ENCODE measurements around the gene TECTA.
A peak's percentile ranks its signal among the peaks of the same experiment; 100 is the strongest.

Gene TECTA

DNA sequence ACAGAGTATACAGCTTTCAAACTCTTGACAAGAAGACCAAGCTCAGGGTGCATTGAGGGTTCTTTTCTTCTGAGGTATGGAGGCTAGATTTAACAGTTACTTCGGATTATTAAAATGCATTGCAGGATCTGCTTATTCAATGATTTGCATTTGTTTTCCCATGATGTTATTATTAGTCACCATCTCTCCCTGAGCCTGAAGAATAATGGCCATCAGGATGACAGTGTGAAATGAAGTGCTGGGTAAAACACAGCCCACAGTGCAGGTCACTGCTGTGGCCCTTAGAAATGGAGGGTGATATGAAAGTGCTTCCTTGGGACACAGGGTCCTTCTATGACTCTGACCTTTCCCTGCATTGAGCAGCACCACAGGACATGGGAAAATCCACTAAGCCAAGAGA, 40.0 kb downstream of the TECTA start:
- no peak overlapping the region for H3K27ac ChIP-seq
- POLR2A ChIA-PET (ENCODE audit: low non-redundant PET), result no interaction called here
- TF ChIP-seq, protein P1, sequence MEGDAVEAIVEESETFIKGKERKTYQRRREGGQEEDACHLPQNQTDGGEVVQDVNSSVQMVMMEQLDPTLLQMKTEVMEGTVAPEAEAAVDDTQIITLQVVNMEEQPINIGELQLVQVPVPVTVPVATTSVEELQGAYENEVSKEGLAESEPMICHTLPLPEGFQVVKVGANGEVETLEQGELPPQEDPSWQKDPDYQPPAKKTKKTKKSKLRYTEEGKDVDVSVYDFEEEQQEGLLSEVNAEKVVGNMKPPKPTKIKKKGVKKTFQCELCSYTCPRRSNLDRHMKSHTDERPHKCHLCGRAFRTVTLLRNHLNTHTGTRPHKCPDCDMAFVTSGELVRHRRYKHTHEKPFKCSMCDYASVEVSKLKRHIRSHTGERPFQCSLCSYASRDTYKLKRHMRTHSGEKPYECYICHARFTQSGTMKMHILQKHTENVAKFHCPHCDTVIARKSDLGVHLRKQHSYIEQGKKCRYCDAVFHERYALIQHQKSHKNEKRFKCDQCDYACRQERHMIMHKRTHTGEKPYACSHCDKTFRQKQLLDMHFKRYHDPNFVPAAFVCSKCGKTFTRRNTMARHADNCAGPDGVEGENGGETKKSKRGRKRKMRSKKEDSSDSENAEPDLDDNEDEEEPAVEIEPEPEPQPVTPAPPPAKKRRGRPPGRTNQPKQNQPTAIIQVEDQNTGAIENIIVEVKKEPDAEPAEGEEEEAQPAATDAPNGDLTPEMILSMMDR (conservative IDR thresholded peaks at IDR 0.05; ENCODE audit: low read depth), result no peak
- peak; percentile 11 for DNase-seq (ENCODE audit: low spot score)
- CTCF ChIA-PET, result no interaction called here

DNA sequence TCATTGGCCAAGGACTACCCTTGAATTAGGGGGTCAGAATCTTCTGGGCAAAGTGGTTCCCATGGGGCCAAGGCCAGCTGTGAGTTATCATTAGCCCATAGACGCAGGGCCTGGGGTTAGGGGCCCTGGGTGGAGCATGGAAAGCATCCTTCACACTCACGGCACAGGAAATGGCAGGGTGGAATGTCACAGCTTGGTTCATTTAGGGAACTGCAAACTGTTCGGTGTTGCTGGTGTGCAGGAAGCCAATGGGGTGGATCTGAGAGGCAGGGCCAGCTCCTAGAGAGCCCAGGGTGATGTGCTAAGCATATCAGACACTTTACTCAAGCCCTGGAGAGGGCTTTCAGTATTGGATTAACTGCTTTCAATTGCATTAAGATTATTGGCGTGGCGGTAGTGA, 42.9 kb downstream of the TECTA start:
- DNase-seq (ENCODE audit: low spot score), result no peak
- no peak overlapping the region for H3K27ac ChIP-seq
- TF ChIP-seq, protein P1 (conservative IDR thresholded peaks at IDR 0.05; ENCODE audit: low read depth), result no peak
- POLR2A ChIA-PET (ENCODE audit: low non-redundant PET), result no interaction called here
- CTCF ChIA-PET, result no interaction called here

DNA sequence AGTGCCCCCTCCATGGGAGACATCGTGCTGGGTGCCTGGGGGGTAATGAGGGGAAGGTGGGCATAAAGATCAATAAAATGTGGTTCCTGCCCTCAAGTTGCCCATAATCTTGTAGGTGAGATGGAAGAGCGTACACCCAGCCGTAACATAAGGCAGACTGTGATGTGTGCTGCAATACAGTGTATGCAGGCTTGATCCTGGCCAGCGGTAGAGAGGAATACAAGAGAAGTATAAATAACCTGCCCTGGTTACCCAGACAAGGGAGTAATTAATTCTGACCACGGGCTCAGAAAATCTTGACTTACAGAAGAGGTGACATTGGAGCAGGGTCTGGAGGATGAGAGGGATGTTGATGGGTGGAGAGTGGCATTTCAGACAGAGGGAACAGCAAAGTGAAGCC, 43.7 kb downstream of the TECTA start:
- CTCF ChIA-PET, result interaction anchor here (0.5 kb wide), 1 partner anchor 159 kb away, joined by 3 read pairs; no protein-coding TSS in a partner anchor
- TF ChIP-seq, protein P1 (conservative IDR thresholded peaks at IDR 0.05; ENCODE audit: low read depth), result no peak
- H3K27ac ChIP-seq, result no peak overlapping the region
- POLR2A ChIA-PET (ENCODE audit: low non-redundant PET), result no interaction called here
- no peak for DNase-seq (ENCODE audit: low spot score)

DNA sequence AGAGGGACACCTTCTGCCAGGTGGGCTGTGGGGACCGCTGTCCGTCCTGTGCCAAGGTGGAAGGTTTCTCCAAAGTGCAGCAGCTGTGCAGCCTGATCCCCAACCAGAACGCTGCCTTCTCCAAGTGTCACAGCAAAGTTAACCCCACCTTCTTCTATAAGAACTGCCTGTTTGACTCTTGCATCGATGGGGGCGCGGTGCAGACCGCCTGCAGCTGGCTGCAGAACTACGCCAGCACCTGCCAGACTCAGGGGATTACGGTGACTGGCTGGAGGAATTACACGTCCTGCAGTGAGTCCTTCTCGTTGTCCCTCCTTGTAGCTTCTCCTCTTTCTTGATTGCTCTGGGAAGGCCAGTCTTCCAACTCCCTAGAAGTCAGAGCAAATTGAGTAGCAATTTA, 44.8 kb downstream of the TECTA start:
- ChIA-PET POLR2A (ENCODE audit: low non-redundant PET) (no interaction called here), CTCF (no interaction called here)

DNA sequence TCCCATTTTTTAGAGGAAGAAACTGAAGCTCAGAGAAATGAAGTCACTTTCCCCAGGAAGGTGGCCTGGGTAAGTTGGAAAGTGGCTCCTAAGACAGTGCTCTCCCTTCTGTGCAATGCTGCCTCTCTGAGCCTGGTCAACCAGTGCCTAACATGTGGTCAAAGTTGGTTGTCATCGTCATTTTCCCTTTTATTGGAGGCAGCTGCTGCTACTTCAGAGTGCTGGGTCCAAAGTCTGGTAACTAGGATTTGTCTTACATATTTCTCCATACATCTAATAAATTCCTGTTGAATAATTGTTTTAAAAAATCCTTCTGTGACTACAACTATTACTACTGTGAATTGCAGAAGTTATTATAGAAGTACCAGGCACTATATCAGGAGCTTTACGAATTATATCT, 48.1 kb downstream of the TECTA start:
- DNase-seq (ENCODE audit: low spot score), result no peak
- POLR2A ChIA-PET (ENCODE audit: low non-redundant PET), result no interaction called here
- TF ChIP-seq, protein P1 (conservative IDR thresholded peaks at IDR 0.05; ENCODE audit: low read depth), result no peak
- CTCF ChIA-PET, result no interaction called here
- H3K27ac ChIP-seq, result no peak overlapping the region

More for the DNA sequence above, 44.8 kb downstream of the TECTA start:
- DNase-seq (ENCODE audit: low spot score), result no peak
- TF ChIP-seq, protein P1 (conservative IDR thresholded peaks at IDR 0.05; ENCODE audit: low read depth), result no peak
- H3K27ac ChIP-seq, result no peak overlapping the region

DNA sequence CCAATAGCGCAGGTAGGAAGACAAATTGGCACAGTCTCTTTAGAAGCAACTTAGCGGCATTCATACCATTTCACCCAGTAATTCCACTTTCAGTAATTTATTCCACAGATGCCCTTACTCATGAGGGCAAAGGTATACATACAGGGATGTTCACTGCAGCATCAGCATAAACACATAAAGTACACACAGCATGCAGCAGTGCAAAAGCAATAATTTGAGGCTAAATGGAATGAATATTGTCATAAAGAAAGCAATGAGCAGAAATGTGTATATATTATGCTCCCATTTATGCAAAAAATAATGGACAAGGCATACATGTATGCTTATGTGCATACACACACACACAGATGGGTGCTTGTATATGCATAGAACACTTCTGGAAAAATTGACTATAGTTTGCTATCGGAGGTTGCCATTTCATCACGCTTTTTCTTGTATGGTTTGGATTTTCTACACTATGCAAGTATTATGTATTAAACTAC, 50.2 kb downstream of the TECTA start:
- H3K27ac ChIP-seq, result no peak overlapping the region
- TF ChIP-seq, protein P1 (conservative IDR thresholded peaks at IDR 0.05; ENCODE audit: low read depth), result no peak
- DNase-seq (ENCODE audit: low spot score), result no peak
- CTCF ChIA-PET, result no interaction called here
- POLR2A ChIA-PET (ENCODE audit: low non-redundant PET), result no interaction called here

DNA sequence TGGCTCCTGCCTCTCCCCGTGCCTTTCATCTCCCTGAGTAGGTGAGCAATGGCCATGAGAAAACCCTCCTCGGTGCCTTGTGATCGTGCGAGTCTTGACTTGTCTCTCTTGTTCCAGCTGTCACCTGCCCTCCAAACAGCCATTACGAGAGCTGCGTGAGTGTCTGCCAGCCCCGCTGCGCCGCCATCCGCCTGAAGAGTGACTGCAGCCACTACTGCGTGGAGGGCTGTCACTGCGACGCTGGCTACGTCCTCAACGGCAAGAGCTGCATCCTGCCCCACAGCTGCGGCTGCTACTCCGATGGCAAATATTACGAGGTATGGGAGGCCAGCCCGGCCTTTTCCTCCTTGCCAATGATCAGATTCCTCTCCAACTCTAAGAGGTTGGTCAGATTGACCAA, 51.7 kb downstream of the TECTA start:
- no peak for DNase-seq (ENCODE audit: low spot score)
- TF ChIP-seq, protein P1 (conservative IDR thresholded peaks at IDR 0.05; ENCODE audit: low read depth), result no peak
- no peak overlapping the region for H3K27ac ChIP-seq
- CTCF ChIA-PET, result interaction anchor here (0.6 kb wide), 1 partner anchor 1208 kb away, joined by 3 read pairs; no protein-coding TSS in a partner anchor
- POLR2A ChIA-PET (ENCODE audit: low non-redundant PET), result no interaction called here

All from RWPE1 (cell line).